Hepatic stellate cell (primary cell): ENCODE results near the gene MVB12B.

ENCODE experiments used
- DNase-seq: peaks from one replicate; pipeline ENCODE4 v3.0.0; 2011; ENCODE audit warnings: low spot score

Gene MVB12B

DNA sequence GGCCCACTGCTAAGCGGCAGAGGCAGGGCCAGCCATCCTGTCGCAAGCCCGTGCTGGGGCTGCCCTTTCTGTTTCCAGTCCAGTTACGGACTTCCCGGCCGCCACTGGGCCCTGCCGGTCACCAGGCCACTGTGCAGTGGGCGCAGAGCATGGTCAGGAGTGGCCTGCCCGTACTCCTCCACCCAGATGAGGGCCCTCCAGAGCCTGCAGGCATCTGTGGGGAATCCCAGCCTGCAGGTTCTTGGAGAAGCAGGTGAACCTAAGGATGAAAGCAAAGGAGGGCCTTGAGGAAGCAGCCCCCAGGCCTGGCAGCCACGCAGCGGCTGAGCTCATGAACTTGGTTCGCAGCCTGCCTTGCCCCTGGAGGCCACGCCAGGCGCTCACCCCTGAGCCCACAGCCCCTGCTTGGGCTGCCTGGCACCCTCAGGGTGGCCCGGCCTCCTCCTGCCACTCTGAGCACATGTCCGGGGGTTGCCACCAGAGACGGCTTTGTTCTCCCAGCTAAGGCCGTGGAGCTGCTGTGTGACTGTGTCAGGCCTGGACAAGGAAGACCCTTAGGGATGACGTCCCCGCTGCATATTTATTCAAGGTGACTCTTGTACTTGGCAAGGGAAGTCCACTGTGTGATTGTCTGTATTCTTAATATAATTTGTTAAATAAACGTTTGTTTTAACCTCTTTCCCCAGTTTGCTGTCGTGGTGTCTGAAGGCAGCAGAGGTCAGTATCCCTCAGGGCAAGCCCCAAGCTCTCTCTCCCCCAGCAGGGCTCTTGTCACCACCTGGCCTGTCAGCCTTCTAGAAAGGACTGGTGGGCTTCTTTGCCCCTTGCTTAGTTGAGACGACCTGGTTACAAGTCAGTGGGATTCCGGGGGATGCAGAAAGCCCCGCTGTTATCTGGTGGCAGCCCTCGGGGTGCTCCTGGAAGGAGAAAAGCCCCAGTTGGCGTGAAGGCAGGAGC lies 180.0 kb downstream of the MVB12B start:
- DNase-seq: no peak

- DNase-seq: no peak
These were observed 180.9 kb downstream of the MVB12B start for GRCh38 chr9:126507318-126508109.

- DNase-seq: no peak
These were observed 181.6 kb downstream of the MVB12B start for GRCh38 chr9:126508171-126508591.

- DNase-seq: no peak
These were observed 182.3 kb downstream of the MVB12B start for GRCh38 chr9:126508928-126509327.

GRCh38 chr9:126509718-126510117 lies 183.1 kb downstream of the MVB12B start:
- DNase-seq: no peak

DNA sequence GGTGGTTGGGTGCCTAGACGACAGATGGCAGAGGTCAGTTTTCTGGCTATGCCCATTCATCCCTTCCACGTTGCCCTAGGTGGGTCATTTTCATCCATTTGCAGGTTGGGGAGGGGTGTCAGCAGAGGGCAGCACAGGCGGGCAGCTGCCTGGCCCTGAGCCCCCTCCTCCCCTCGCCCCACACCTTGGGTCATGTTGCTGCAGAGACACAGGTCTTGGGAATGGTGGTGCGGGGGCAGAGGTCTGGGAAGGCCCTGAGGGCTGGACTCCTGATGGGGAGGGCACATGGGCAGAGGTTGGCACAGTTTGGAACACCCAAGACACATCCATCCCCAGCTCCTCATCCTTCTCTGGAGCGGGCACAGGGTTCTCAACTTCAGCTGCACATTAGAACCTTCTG lies 183.9 kb downstream of the MVB12B start:
- DNase-seq: no peak

DNA sequence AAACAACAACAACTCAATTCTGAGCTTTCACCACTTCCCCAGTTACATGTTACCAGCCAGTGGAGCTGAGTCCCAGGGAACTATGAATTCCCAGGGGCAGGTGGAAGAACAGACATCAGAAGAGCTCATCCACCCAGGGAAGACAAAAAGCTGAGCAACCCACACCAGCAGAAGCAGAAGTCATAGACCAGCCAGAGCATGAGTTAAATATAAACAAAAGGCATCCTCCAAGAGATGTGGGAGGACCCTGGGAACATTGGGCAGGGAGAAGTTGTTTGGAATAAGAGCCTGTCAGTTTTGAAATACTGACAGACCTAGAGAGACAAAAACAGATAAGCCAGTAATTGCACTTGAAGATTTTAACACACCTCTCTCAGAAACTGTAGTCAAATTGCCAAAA lies 184.8 kb downstream of the MVB12B start:
- no peak for DNase-seq

DNA sequence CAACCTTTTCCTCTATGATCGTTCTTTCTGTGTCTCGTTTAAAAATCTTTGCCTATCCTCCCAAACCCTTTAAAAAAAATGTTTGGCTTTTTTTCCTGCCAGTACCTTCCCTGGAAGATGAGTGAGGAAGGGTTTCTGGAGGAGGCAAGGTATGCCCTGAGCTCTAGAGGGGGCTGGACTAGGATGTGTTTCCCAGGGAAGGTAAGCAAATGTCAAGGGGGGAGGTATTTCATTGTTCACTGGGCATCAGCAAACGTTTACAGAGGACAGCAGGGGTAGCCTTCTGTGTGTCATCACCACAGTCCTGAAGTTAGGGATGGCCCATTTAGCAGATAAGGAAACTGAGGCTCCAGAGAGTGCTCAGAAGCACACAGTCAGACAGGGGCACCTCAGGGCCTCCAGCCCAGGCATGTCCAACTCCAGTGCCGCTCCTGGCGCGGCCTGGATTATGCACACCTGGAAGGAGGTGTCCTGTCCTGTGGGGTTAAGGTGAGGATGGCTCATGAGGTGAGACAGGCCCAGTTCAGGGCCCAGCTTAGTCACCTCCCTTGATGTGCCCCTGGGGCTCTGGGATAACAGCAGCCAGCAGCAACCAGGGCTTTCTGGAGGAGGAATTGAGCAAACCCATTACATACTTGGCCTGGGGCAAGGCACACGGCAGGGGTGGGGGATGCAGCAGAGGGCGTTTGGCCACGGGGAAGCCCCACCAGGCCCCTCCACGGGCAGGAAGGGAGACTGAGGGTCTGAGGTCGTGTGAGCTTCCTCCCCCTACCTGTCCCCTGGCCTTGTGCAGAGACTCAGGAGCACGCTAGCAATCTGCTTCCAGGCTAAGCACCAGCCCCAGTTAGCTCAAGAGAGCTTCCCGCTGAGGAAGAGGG lies 186.8 kb downstream of the MVB12B start:
- no peak for DNase-seq

- DNase-seq: peak; percentile 77
These were observed 187.6 kb downstream of the MVB12B start for GRCh38 chr9:126514037-126514821.

DNA sequence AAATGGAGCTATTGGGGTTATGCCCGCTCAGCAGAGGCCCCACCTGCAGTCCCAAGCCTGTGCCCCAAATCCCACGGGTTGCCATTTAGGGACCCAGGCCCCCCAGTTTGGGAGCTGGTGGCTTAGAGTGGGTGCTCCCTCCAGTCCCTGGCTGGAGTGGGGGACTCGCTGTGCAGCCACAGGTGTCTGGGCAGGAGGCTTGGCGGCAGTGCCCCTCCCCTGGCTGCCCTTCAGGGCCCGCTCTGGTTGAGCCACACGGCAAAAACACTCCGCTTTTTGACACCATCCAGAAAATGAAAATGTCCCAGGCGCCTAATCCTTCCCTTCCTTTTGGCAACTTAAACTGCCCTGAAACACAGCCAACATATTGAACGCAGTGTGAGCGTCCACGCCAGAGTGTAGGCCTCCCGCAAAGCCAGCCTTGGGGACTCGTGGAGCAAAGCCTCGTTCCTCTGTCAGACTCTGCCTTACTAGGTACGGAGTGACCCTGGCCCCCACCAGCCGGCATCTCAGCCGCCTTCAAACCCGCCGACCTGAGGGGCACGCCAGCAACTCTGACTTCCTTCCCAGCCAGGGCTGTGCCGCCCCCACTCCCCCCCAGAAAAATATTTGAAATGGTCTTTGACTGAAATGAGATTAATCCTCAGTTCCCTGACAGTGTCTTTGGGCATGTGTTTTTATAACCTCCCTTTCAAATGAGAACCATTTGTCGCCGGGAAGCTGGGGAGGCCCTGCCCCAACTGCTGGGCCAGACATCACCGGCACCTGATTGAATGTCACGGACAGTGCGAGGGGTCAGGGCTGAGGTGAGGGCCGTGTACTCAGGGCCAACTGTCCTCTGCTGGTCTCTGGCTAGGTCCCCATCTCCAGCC lies 188.6 kb downstream of the MVB12B start:
- no peak for DNase-seq

GRCh38 chr9:126515873-126516505 lies 189.4 kb downstream of the MVB12B start:
- no peak for DNase-seq

DNA sequence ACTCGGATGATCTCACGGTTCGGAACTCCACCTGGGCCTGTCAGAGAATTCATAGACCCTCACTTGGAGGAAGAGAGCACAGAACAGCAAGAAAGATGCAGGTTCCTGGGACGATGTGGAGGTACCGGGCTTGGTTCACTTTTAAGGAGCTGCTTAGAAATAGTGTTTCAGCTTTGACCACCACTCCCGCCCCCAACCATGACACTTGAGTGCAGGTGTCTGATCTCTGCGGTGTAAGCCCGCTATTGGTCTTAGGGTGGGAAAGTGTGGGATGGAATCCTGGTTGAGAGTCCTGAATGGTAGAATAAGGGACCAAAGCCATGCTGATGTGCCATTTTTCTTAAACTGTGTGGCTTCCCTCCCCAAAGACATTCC lies 189.9 kb downstream of the MVB12B start:
- DNase-seq: no peak

GRCh38 chr9:126516936-126517832 lies 190.6 kb downstream of the MVB12B start:
- DNase-seq: peak; percentile 86

- DNase-seq: no peak
These were observed 191.3 kb downstream of the MVB12B start for GRCh38 chr9:126517833-126518356.

DNA sequence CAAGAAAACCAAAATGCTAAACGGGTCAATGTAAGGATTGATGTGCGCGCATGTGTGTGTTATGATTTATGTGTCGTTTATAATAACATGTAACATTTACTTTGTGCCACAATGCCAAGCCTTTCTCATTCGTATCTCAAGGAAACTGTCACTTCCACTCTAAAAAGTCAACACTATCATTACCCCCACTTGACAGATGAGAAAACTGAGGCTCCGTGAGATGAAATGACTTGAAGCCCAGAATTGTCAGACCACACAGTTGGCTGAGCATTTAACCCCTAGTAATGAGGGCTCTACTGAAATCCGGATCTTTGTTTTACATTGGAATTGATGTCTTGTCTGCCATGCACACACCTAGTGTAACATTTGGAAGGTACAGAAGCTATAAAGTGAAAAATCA lies 192.1 kb downstream of the MVB12B start:
- DNase-seq: no peak

GRCh38 chr9:126519660-126520420 lies 193.2 kb downstream of the MVB12B start:
- no peak for DNase-seq

- no peak for DNase-seq
These were observed 193.8 kb downstream of the MVB12B start for GRCh38 chr9:126520453-126520852.

DNA sequence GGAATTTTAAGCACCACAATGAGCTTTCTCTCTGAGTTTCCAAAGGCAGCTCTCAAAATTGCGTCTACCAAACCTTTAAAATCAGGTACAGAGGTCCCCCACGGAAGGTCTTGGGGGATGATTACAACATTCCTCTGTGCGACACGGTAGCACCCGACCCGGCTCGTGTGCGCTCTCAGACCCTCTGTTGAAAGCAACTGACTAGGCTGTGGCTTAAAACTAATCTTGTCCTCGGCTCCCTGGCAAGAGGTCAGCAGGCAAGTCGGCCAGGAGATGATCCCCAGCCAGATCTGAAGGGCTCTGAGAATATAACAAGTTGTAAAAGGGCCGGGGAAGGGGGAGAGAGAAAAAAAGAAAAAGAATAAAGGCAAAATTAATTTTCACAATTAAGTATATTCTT lies 194.5 kb downstream of the MVB12B start:
- DNase-seq: no peak
